GM18505 (cell line): Measurements from ENCODE around the gene CBX2.
A peak's percentile ranks its signal among the peaks of the same experiment; 100 is the strongest.

Source experiments
- ATAC-seq: cut with Tn5 transposase; IDR thresholded peaks from one replicate; pipeline ENCODE4 v1.9.1; 2021; ENCODE audit not compliant: unreplicated experiment
- POLR2A ChIP-seq: IDR thresholded peaks from 4 replicates; pipeline ENCODE4 v1.6.1; 2011; ENCODE audit warnings: borderline replicate concordance; ENCODE audit not compliant: insufficient read depth, insufficient read length; ENCODE audit errors: extremely low read depth

The CBX2 gene

GRCh38 chr17:79806863-79807720, 29.1 kb downstream of the CBX2 start:
- no peak for ATAC-seq
- TF ChIP-seq POLR2A: no peak

- no peak for TF ChIP-seq POLR2A
- ATAC-seq: no peak
Observed at GRCh38 chr17:79808763-79809529, 31.0 kb downstream of the CBX2 start.

- TF ChIP-seq POLR2A: no peak
- no peak for ATAC-seq
Observed at GRCh38 chr17:79809530-79810129, 31.7 kb downstream of the CBX2 start.

- peak; percentile 58 for ATAC-seq
- no peak for TF ChIP-seq POLR2A
Observed at GRCh38 chr17:79810130-79811010, 32.4 kb downstream of the CBX2 start.

GRCh38 chr17:79811011-79811867, 33.3 kb downstream of the CBX2 start:
- ATAC-seq: no peak
- no peak for TF ChIP-seq POLR2A

- no peak for ATAC-seq
- TF ChIP-seq POLR2A: no peak
Observed at GRCh38 chr17:79811868-79812352, 34.0 kb downstream of the CBX2 start.

- ATAC-seq: no peak
- TF ChIP-seq POLR2A: no peak
Observed at GRCh38 chr17:79812353-79813258, 34.7 kb downstream of the CBX2 start.

- no peak for TF ChIP-seq POLR2A
- ATAC-seq: no peak
Observed at GRCh38 chr17:79813297-79814126, 35.6 kb downstream of the CBX2 start.

- no peak for ATAC-seq
- TF ChIP-seq POLR2A: no peak
Observed at GRCh38 chr17:79814127-79814973, 36.4 kb downstream of the CBX2 start.
